Measurements from ENCODE around the gene PPP2R2B.

Gene PPP2R2B

GRCh38 chr5:146533260-146533857 lies 345.2 kb downstream of the PPP2R2B start:
- DNase-seq, result peak; percentile 46
